Smooth muscle cell (in vitro differentiated cells): Measurements from ENCODE around the gene IGHMBP2. TPM values are rescaled to one million over a fixed set of nuclear protein-coding genes. Genes with fewer than 3 reads are reported as not detected.

ENCODE experiments used
- DNase-seq: peaks from one replicate; lab custom pipeline; 2025; ENCODE audit not compliant: unreplicated experiment; lab: John Stamatoyannopoulos, UW
- H2AFZ ChIP-seq: fragments of 200-600 bp; sonication (generic); 2 replicates; pipeline ENCODE4 v1.6.0; 2016; ENCODE audit warnings: antibody characterized with exemption, low read depth, mild to moderate bottlenecking
- H3F3A ChIP-seq: fragments of 200-600 bp; sonication (generic); 2 replicates; pipeline ENCODE4 v1.6.0; 2017; ENCODE audit warnings: antibody characterized with exemption, low read depth
- H3K27ac ChIP-seq: fragments of 200-600 bp; sonication (generic); 2 replicates; pipeline ENCODE4 v1.5.1; 2016; ENCODE audit warnings: low read depth, mild to moderate bottlenecking
- H3K27me3 ChIP-seq: fragments of 200-600 bp; sonication (generic); 2 replicates; pipeline ENCODE4 v1.6.1; 2016; ENCODE audit warnings: low read depth, mild to moderate bottlenecking
- H3K36me3 ChIP-seq: fragments of 200-600 bp; sonication (generic); 2 replicates; pipeline ENCODE4 v1.5.1; 2016; ENCODE audit warnings: low read depth
- H3K4me1 ChIP-seq: fragments of 200-600 bp; sonication (generic); 2 replicates; pipeline ENCODE4 v1.5.1; 2016; ENCODE audit warnings: low read depth
- H3K4me2 ChIP-seq: fragments of 200-600 bp; sonication (generic); 2 replicates; pipeline ENCODE4 v1.6.0; 2016; ENCODE audit warnings: mild to moderate bottlenecking
- H3K4me3 ChIP-seq: fragments of 200-600 bp; sonication (generic); 2 replicates; pipeline ENCODE4 v1.5.1; 2016; ENCODE audit warnings: mild to moderate bottlenecking
- H3K79me2 ChIP-seq: fragments of 200-600 bp; sonication (generic); 2 replicates; pipeline ENCODE4 v1.6.0; 2016; ENCODE audit warnings: low read depth, mild to moderate bottlenecking
- H3K9ac ChIP-seq: fragments of 200-600 bp; sonication (generic); 2 replicates; pipeline ENCODE4 v1.6.0; 2016; ENCODE audit warnings: low read depth
- H3K9me3 ChIP-seq: fragments of 200-600 bp; sonication (generic); replicated peaks from 2 replicates; pipeline ENCODE4 v1.5.1; 2016; ENCODE audit warnings: low read depth
- H4K20me1 ChIP-seq: fragments of 200-600 bp; sonication (generic); 2 replicates; pipeline ENCODE4 v1.6.0; 2016; ENCODE audit warnings: low read depth
- CTCF ChIP-seq: fragments of 200-600 bp; sonication (generic); IDR thresholded peaks from 2 replicates; pipeline ENCODE4 v1.5.1; 2017; ENCODE audit warnings: borderline replicate concordance, mild to moderate bottlenecking, antibody characterized with exemption; ENCODE audit not compliant: insufficient read depth, poor library complexity, severe bottlenecking
- WGBS: methylation state at CpG from one replicate; pipeline ENCODE4 v1.1.7; 2016; ENCODE audit warnings: low lambda C conversion rate; 5-methylcytosine and 5-hydroxymethylcytosine counted together
- polyA plus RNA-seq: library from polyadenylated mRNA; unstranded; fragments of >200 nt; fragmentation: Nextera tagmentation; extraction: Ambion mirVana; gene quantifications from 2 replicates; pipeline ENCODE4 v1.2.1, GENCODE V29; 2016
- total RNA-seq: library from RNA; depleted of rRNA; stranded (reverse); fragments of >200 nt; gene quantifications from 2 replicates; pipeline ENCODE4 v1.2.3, GENCODE V29; 2014

IGHMBP2 gene
- total and polyA plus RNA-seq, 2 experiments from 2014 or later = 12.1 to 13.3 TPM

GRCh38 chr11:68976563-68976962 lies 72.9 kb downstream of the IGHMBP2 start:
- Histone ChIP-seq H3K9ac (no peak overlapping the region), H2AFZ (no peak overlapping the region), H3K4me3 (no peak overlapping the region), H3K9me3 (no peaks in the 10 kb centered on the region), H3K4me2 (no peak overlapping the region), H3K27me3 (no peaks in the 10 kb centered on the region), H3K36me3 (no peaks in the 10 kb centered on the region), H4K20me1 (no peaks in the 10 kb centered on the region), H3K4me1 (no peaks in the 10 kb centered on the region), H3K27ac (no peak overlapping the region), H3F3A (no peaks in the 10 kb centered on the region), H3K79me2 (no peaks in the 10 kb centered on the region)
- no peak for TF ChIP-seq CTCF
- DNase-seq = no peak
- WGBS = 94% methylated on average over 4 of the region's 4 CpGs

GRCh38 chr11:68977781-68978625 lies 74.3 kb downstream of the IGHMBP2 start:
- H3K4me1 ChIP-seq = no peaks in the 10 kb centered on the region
- no peaks in the 10 kb centered on the region for H3K36me3 ChIP-seq
- no peaks in the 10 kb centered on the region for H3K79me2 ChIP-seq
- no peak for DNase-seq
- H3K9me3 ChIP-seq = no peaks in the 10 kb centered on the region
- H3K4me2 ChIP-seq = no peak overlapping the region
- H4K20me1 ChIP-seq = no peaks in the 10 kb centered on the region
- H3K27ac ChIP-seq = no peak overlapping the region
- no peak overlapping the region for H3K4me3 ChIP-seq
- no peak overlapping the region for H2AFZ ChIP-seq
- H3K27me3 ChIP-seq = no peaks in the 10 kb centered on the region
- no peak overlapping the region for H3K9ac ChIP-seq
- WGBS = 89% methylated on average over 14 of the region's 14 CpGs
- TF ChIP-seq CTCF = no peak
- no peaks in the 10 kb centered on the region for H3F3A ChIP-seq

- Histone ChIP-seq H4K20me1 (no peaks in the 10 kb centered on the region), H3K4me3 (no peak overlapping the region), H2AFZ (no peak overlapping the region)
These were observed 74.9 kb downstream of the IGHMBP2 start for GRCh38 chr11:68978626-68978930.

More at GRCh38 chr11:68978626-68978930, 74.9 kb downstream of the IGHMBP2 start:
- Histone ChIP-seq H3K36me3 (no peaks in the 10 kb centered on the region), H3F3A (no peaks in the 10 kb centered on the region), H3K79me2 (no peaks in the 10 kb centered on the region), H3K27ac (no peak overlapping the region), H3K4me1 (no peaks in the 10 kb centered on the region), H3K9ac (no peak overlapping the region), H3K4me2 (no peak overlapping the region), H3K27me3 (no peaks in the 10 kb centered on the region), H3K9me3 (no peaks in the 10 kb centered on the region)
- WGBS = 88% methylated on average over 5 of the region's 5 CpGs
- DNase-seq = no peak
- no peak for TF ChIP-seq CTCF
